ENCODE data around the gene HSD17B3.

The HSD17B3 gene

GRCh38 chr9:96232539-96233241, 69.3 kb downstream of the HSD17B3 start:
- peak in 1 of 2 experiments; percentile 60 for DNase-seq

GRCh38 chr9:96232164-96232538, 69.8 kb downstream of the HSD17B3 start:
- DNase-seq = no peak

GRCh38 chr9:96230002-96230401, 72.0 kb downstream of the HSD17B3 start:
- no peak for DNase-seq

- DNase-seq = no peak
Observed at GRCh38 chr9:96222132-96222531, 79.8 kb downstream of the HSD17B3 start.

- DNase-seq = no peak
Observed at GRCh38 chr9:96219900-96220257, 82.1 kb downstream of the HSD17B3 start.

GRCh38 chr9:96219026-96219899, 82.7 kb downstream of the HSD17B3 start:
- peak in 1 of 2 experiments; percentile 7 for DNase-seq

- DNase-seq = peak in 1 of 2 experiments; percentile 57
Observed at GRCh38 chr9:96217754-96218693, 84.0 kb downstream of the HSD17B3 start.

GRCh38 chr9:96217294-96217707, 84.7 kb downstream of the HSD17B3 start:
- DNase-seq = no peak

GRCh38 chr9:96216583-96216982, 85.4 kb downstream of the HSD17B3 start:
- DNase-seq = no peak

- no peak for DNase-seq
Observed at GRCh38 chr9:96215841-96216240, 86.1 kb downstream of the HSD17B3 start.

- no peak for DNase-seq
Observed at GRCh38 chr9:96214635-96215034, 87.3 kb downstream of the HSD17B3 start.

GRCh38 chr9:96209407-96210271, 92.3 kb downstream of the HSD17B3 start:
- no peak for DNase-seq

GRCh38 chr9:96206156-96206751, 95.7 kb downstream of the HSD17B3 start:
- DNase-seq = no peak

GRCh38 chr9:96204853-96205252, 97.1 kb downstream of the HSD17B3 start:
- no peak for DNase-seq

GRCh38 chr9:96203867-96204501, 98.0 kb downstream of the HSD17B3 start:
- DNase-seq = no peak

GRCh38 chr9:96202971-96203780, 98.8 kb downstream of the HSD17B3 start:
- DNase-seq = no peak

GRCh38 chr9:96201140-96201539, 100.8 kb downstream of the HSD17B3 start:
- DNase-seq = no peak

GRCh38 chr9:96199006-96199405, 103.0 kb downstream of the HSD17B3 start:
- no peak for DNase-seq

GRCh38 chr9:96195541-96195940, 106.4 kb downstream of the HSD17B3 start:
- DNase-seq = no peak

- no peak for DNase-seq
Observed at GRCh38 chr9:96193236-96193755, 108.7 kb downstream of the HSD17B3 start.
